Measurements from ENCODE around the gene SERPINH1.

- TF ChIP-seq CTCF (IDR thresholded peaks at IDR 0.05) = peak; percentile 61
- TF ChIP-seq EZH2 (IDR thresholded peaks at IDR 0.05; ENCODE audit: borderline replicate concordance, insufficient read depth, low read depth, low read length, poor library complexity, severe bottlenecking) = no peak
Measured at GRCh38 chr11:75525433-75526191, 36.4 kb upstream of the SERPINH1 start, which contains the start of gene GDPD5.
